B cell (primary cell): Measurements from ENCODE around the gene ELOVL6. TPM values are rescaled to one million over a fixed set of nuclear protein-coding genes. Genes with fewer than 3 reads are reported as not detected.
A peak's percentile ranks its signal among the peaks of the same experiment; 100 is the strongest.

ENCODE experiments used
- ATAC-seq: fragments of 200-7000 bp; cut with Tn5 transposase; one replicate; pipeline ENCODE4 v1.10.0; 2021; ENCODE audit warnings: low read depth, mild to moderate bottlenecking, moderate number of reproducible peaks, moderate library complexity
- CTCF ChIA-PET: fragments of 350-600 bp; sonication (Branson Sonifier 250); formaldehyde crosslinking; loops from one replicate; lab custom pipeline; 2021; ENCODE audit warnings: antibody characterized with exemption, inconsistent platforms; lab: Charles Lee
- POLR2A ChIA-PET: fragments of 350-600 bp; sonication (Branson Sonifier 250); formaldehyde crosslinking; loops from one replicate; lab custom pipeline; 2021; ENCODE audit warnings: antibody characterized with exemption; lab: Charles Lee
- DNase-seq: peaks from one replicate; pipeline ENCODE4 v3.0.0; 2013
- H2AFZ ChIP-seq: 2 replicates; pipeline ENCODE4 v1.6.1; 2012; ENCODE audit warnings: mild to moderate bottlenecking, low read depth, low read length; ENCODE audit not compliant: insufficient read depth, poor library complexity, severe bottlenecking
- H3K27ac ChIP-seq, 2 donors: 1 replicate in 1 of 2; 2 replicates in 1 of 2; pipeline ENCODE4 v1.5.1; 2012 to 2013; ENCODE audit warnings: low read length in 2 of 2, mild to moderate bottlenecking in 2 of 2, moderate library complexity in 1 of 2
- H3K27me3 ChIP-seq, 4 experiments: fragments of 200-600 bp in 1 of 4; sonication (generic) in 1 of 4; replicated peaks in 1 of 4; 1 replicate in 2 of 4; 2 replicates in 2 of 4; pipeline versions ENCODE4 v1.6.1 to v1.7.0; 2013 to 2016; ENCODE audit warnings: low read length in 3 of 4, mild to moderate bottlenecking in 2 of 4, mixed read lengths in 1 of 4, moderate library complexity in 1 of 4; ENCODE audit not compliant: insufficient read depth in 4 of 4, control insufficient read depth in 3 of 4; ENCODE audit errors: control extremely low read depth in 1 of 4
- H3K36me3 ChIP-seq, 2 experiments: replicated peaks in 1 of 2; 1 replicate in 1 of 2; 2 replicates in 1 of 2; pipeline versions ENCODE4 v1.6.1 to v1.7.1; 2013; ENCODE audit warnings: low read length in 1 of 2; ENCODE audit not compliant: insufficient read depth in 2 of 2, control insufficient read depth in 1 of 2; ENCODE audit errors: control extremely low read depth in 1 of 2, extremely low read depth in 1 of 2
- H3K4me1 ChIP-seq, 2 donors: fragments of 200-600 bp in 1 of 2; sonication (generic) in 1 of 2; 1 replicate in 1 of 2; 2 replicates in 1 of 2; pipeline versions ENCODE4 v1.5.1 to v1.6.1; 2013 to 2017; ENCODE audit warnings: low read length in 2 of 2; ENCODE audit not compliant: control insufficient read depth in 2 of 2, insufficient read depth in 2 of 2
- H3K4me2 ChIP-seq: replicated peaks from 2 replicates; pipeline ENCODE3; 2012; ENCODE audit warnings: mild to moderate bottlenecking, low read depth, low read length; ENCODE audit not compliant: poor library complexity, severe bottlenecking
- H3K4me3 ChIP-seq, 5 experiments: fragments of 200-600 bp in 1 of 5; sonication (generic) in 1 of 5; 1 replicate in 3 of 5; 2 replicates in 2 of 5; pipeline versions ENCODE4 v1.5.1 to v1.7.0; 2011 to 2016; ENCODE audit warnings: low read length in 4 of 5, mild to moderate bottlenecking in 4 of 5, low read depth in 2 of 5, control low read depth in 1 of 5, moderate library complexity in 1 of 5; ENCODE audit not compliant: insufficient read depth in 1 of 5; ENCODE audit errors: control extremely low read depth in 1 of 5, extremely low read depth in 1 of 5
- H3K79me2 ChIP-seq: fragments of 200-600 bp; sonication (generic); one replicate; pipeline ENCODE4 v1.6.0; 2016; ENCODE audit warnings: low read length; ENCODE audit not compliant: control insufficient read depth, insufficient read depth
- H3K9ac ChIP-seq: fragments of 200-600 bp; sonication (generic); 2 replicates; pipeline ENCODE4 v1.6.1; 2017; ENCODE audit warnings: mild to moderate bottlenecking, low read length, moderate library complexity
- H3K9me3 ChIP-seq, 3 donors: one replicate each; pipeline versions ENCODE4 v1.6.1 to v1.7.1; 2013; ENCODE audit warnings: low read length in 2 of 3; ENCODE audit not compliant: control insufficient read depth in 2 of 3, insufficient read depth in 1 of 3; ENCODE audit errors: control extremely low read depth in 1 of 3
- H4K20me1 ChIP-seq: 2 replicates; pipeline ENCODE4 v1.6.0; 2012; ENCODE audit warnings: mild to moderate bottlenecking, low read length; ENCODE audit not compliant: insufficient read depth, control insufficient read depth, poor library complexity, severe bottlenecking
- H3K27ac Mint-ChIP-seq: one replicate; pipeline ENCODE4 v1.8.0; 2021; ENCODE audit warnings: mixed read lengths
- H3K27me3 Mint-ChIP-seq: one replicate; pipeline ENCODE4 v1.8.0; 2021; ENCODE audit warnings: mixed read lengths
- H3K4me1 Mint-ChIP-seq: one replicate; pipeline ENCODE4 v1.8.0; 2021; ENCODE audit warnings: mixed read lengths
- H3K4me3 Mint-ChIP-seq: one replicate; pipeline ENCODE4 v1.8.0; 2021; ENCODE audit warnings: mixed read lengths
- H3K9me3 Mint-ChIP-seq: one replicate; pipeline ENCODE4 v1.8.0; 2022; ENCODE audit warnings: mixed read lengths; ENCODE audit not compliant: insufficient read depth
- EZH2 ChIP-seq: IDR thresholded peaks from 2 replicates; pipeline ENCODE4 v1.6.1; 2012; ENCODE audit warnings: borderline replicate concordance, low read depth, mild to moderate bottlenecking, moderate library complexity, low read length; ENCODE audit not compliant: insufficient read depth, poor library complexity, severe bottlenecking
- WGBS: methylation state at CpG from one replicate; pipeline ENCODE4 v1.1.5; 2013; ENCODE audit warnings: missing lambda C conversion rate; ENCODE audit not compliant: insufficient coverage; 5-methylcytosine and 5-hydroxymethylcytosine counted together
- intact Hi-C: fragments of 100-400 bp; cut with micrococcal nuclease; formaldehyde crosslinking; loops from one replicate; pipeline ENCODE4 v1.10.0; 2022
- polyA plus RNA-seq: library from polyadenylated mRNA; depleted of rRNA; stranded (reverse); fragments of >200 nt; gene quantifications from 2 replicates; pipeline ENCODE4 v1.2.3, GENCODE V29; 2012
- total RNA-seq, 2 donors: library from RNA; stranded (reverse); fragments of 120-200 nt in 1 of 2; gene quantifications; 1 replicate in 1 of 2; 2 replicates in 1 of 2; pipeline versions ENCODE4 v1.2.3 to v1.2.4, GENCODE V29; 2013 to 2022
- TF ChIP-seq, protein P1 (sequence below): fragments of 200-600 bp; IDR thresholded peaks from one replicate; pipeline ENCODE4 v1.8.0; 2022; ENCODE audit warnings: antibody characterized with exemption, mild to moderate bottlenecking

Gene ELOVL6
- total and polyA plus RNA-seq, 2 donors (not counting 1 experiment from before 2014, with no cell fraction given) = 0.10 to 0.22 TPM

DNA sequence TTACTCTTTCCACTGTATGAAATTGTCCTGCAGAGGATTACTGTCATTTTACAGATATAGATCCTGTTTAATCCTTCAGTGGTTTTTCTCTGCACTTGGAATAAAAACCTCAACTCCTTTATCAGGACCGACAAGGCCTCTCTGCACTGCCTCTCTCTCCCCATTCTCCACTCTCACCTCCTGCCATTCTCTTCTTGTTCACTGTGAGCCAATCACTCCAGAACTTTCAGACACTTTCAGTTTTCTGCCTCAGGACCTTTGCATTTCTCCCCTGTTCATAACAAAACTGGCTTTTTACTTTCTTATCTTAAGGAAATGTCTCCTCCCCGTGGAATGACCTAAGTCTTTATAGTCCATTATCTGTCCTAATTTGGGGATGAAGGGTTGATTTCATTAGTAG lies 137.3 kb downstream of the ELOVL6 start:
- POLR2A ChIA-PET = no interaction called here
- CTCF ChIA-PET = no interaction called here
- H3K36me3 ChIP-seq = no peaks in the 10 kb centered on the region

DNA sequence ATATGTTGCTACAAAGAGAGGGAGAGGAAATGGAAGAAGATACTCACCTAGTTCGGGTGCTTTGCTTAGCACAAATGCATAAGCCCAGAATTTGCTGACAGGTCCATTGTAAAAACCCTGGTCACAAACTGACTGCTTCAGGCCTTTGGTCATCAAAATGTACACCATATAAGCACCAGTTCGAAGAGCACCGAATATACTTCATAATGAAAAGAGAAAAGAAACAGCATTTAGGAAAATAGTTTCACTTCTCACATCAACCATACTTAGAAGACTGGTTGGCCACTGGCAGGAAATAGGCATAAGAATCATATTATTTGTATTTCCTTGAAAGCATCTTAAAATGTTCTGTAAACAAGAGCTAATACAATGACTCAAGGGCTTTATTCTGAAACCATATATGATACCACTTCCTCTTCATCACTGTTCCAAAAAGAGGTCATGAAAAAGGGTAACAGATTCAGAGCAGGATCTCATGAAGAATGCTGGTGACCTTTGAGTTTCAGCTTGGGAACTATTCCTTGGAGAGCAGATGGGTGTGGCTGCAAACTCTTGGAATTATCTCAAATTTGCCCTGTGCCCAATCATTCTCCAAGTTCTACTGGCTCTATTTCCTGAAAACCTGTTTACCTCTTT lies 138.7 kb downstream of the ELOVL6 start:
- Mint-ChIP-seq H3K27ac (no peak overlapping the region), H3K4me3 (no peak overlapping the region), H3K4me1 (peaks cover 10% of the 10 kb centered on the region), H3K9me3 (no peaks in the 10 kb centered on the region), H3K27me3 (peaks cover 1% of the 10 kb centered on the region)
- H3K4me3 ChIP-seq = no peak overlapping the region
- no peaks in the 10 kb centered on the region for H4K20me1 ChIP-seq
- H3K4me1 ChIP-seq = peaks cover 6 to 8% of the 10 kb centered on the region in 2 donors
- no CpG with 5 or more reads among the region's 3 CpGs for WGBS
- no peaks in the 10 kb centered on the region for H3K9me3 ChIP-seq
- H3K79me2 ChIP-seq = no peaks in the 10 kb centered on the region
- peak overlapping the region; percentile 1 for H3K4me2 ChIP-seq
- no peaks in the 10 kb centered on the region for H3K27me3 ChIP-seq
- no peak overlapping the region for H3K9ac ChIP-seq
- CTCF ChIA-PET = interaction anchor here (2.8 kb wide), 1 partner anchor 10 kb away, joined by 14 read pairs; no protein-coding TSS in a partner anchor
- POLR2A ChIA-PET = no interaction called here
- TF ChIP-seq EZH2 = no peak
- TF ChIP-seq, protein P1, sequence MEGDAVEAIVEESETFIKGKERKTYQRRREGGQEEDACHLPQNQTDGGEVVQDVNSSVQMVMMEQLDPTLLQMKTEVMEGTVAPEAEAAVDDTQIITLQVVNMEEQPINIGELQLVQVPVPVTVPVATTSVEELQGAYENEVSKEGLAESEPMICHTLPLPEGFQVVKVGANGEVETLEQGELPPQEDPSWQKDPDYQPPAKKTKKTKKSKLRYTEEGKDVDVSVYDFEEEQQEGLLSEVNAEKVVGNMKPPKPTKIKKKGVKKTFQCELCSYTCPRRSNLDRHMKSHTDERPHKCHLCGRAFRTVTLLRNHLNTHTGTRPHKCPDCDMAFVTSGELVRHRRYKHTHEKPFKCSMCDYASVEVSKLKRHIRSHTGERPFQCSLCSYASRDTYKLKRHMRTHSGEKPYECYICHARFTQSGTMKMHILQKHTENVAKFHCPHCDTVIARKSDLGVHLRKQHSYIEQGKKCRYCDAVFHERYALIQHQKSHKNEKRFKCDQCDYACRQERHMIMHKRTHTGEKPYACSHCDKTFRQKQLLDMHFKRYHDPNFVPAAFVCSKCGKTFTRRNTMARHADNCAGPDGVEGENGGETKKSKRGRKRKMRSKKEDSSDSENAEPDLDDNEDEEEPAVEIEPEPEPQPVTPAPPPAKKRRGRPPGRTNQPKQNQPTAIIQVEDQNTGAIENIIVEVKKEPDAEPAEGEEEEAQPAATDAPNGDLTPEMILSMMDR = no peak
- intact Hi-C loops = no loop called here
- no peak for ATAC-seq
- no peak overlapping the region for H2AFZ ChIP-seq
- no peak for DNase-seq
- H3K27ac ChIP-seq = no peak overlapping the region
- no peaks in the 10 kb centered on the region for H3K36me3 ChIP-seq

More for the DNA sequence above, 137.3 kb downstream of the ELOVL6 start:
- TF ChIP-seq, protein P1 = no peak
- no peak for TF ChIP-seq EZH2
- Histone ChIP-seq H3K27ac (no peak overlapping the region), H3K9me3 (no peaks in the 10 kb centered on the region), H3K27me3 (no peaks in the 10 kb centered on the region), H3K4me1 (peaks cover 6 to 8% of the 10 kb centered on the region in 2 donors), H3K79me2 (no peaks in the 10 kb centered on the region), H3K9ac (no peak overlapping the region), H3K4me2 (no peak overlapping the region), H2AFZ (no peak overlapping the region), H3K4me3 (no peak overlapping the region), H4K20me1 (no peaks in the 10 kb centered on the region)
- no peaks in the 10 kb centered on the region for H3K9me3 Mint-ChIP-seq
- peaks cover 10% of the 10 kb centered on the region for H3K4me1 Mint-ChIP-seq
- H3K27me3 Mint-ChIP-seq = peaks cover 3% of the 10 kb centered on the region
- no peak overlapping the region for H3K4me3 Mint-ChIP-seq
- DNase-seq (no peak), ATAC-seq (no peak)
- intact Hi-C loops = no loop called here
- no peak overlapping the region for H3K27ac Mint-ChIP-seq
- 93% methylated on average over 1 of the region's 2 CpGs for WGBS
